Keratinocyte (primary cell): Measurements from ENCODE around the gene NFKBIL1. TPM values are rescaled to one million over a fixed set of nuclear protein-coding genes. Genes with fewer than 3 reads are reported as not detected.

Experiments
- DNase-seq: peaks from one replicate; pipeline ENCODE4 v3.0.0-alpha.2; 2011; ENCODE audit warnings: low read depth, missing footprints, low spot score
- FAIRE-seq: peaks from 2 replicates; lab custom pipeline; 2011; peaks lifted over from hg19 to GRCh38; lab: Jason Lieb, UNC
- H2AFZ ChIP-seq: 2 replicates; pipeline ENCODE4 v1.6.0; 2012; ENCODE audit warnings: low read length, control low read depth, inconsistent platforms; ENCODE audit not compliant: control insufficient read depth
- H3K27ac ChIP-seq: 2 replicates; pipeline ENCODE4 v1.5.1; 2011; ENCODE audit warnings: low read length; ENCODE audit not compliant: control insufficient read depth, insufficient read depth
- H3K27me3 ChIP-seq: 3 replicates; pipeline ENCODE4 v1.6.0; 2011; ENCODE audit warnings: low read length; ENCODE audit not compliant: control insufficient read depth, insufficient read depth; ENCODE audit errors: extremely low read depth
- H3K36me3 ChIP-seq, 2 experiments: 2 replicates in 1 of 2; 3 replicates in 1 of 2; pipeline ENCODE4 v1.5.1; 2011; ENCODE audit warnings: low read length in 2 of 2, mild to moderate bottlenecking in 1 of 2; ENCODE audit not compliant: control insufficient read depth in 2 of 2, insufficient read depth in 2 of 2; ENCODE audit errors: extremely low read depth in 1 of 2
- H3K4me1 ChIP-seq: 3 replicates; pipeline ENCODE4 v1.5.1; 2011; ENCODE audit warnings: low read length; ENCODE audit not compliant: control insufficient read depth, insufficient read depth; ENCODE audit errors: extremely low read depth
- H3K4me2 ChIP-seq: 3 replicates; pipeline ENCODE4 v1.6.0; 2011; ENCODE audit warnings: low read depth, low read length; ENCODE audit not compliant: control insufficient read depth, insufficient read depth; ENCODE audit errors: extremely low read depth
- H3K4me3 ChIP-seq, 3 experiments: fragments of 200-600 bp in 1 of 3; sonication (generic) in 1 of 3; 2 replicates in 2 of 3; 3 replicates in 1 of 3; pipeline ENCODE4 v1.5.1; 2011 to 2016; ENCODE audit warnings: low read length in 3 of 3, mild to moderate bottlenecking in 3 of 3, control low read depth in 2 of 3, inconsistent platforms in 1 of 3, low read depth in 1 of 3, mixed read lengths in 1 of 3, mixed run types in 1 of 3, moderate library complexity in 1 of 3; ENCODE audit not compliant: control insufficient read depth in 2 of 3, insufficient read depth in 2 of 3; ENCODE audit errors: extremely low read depth in 1 of 3
- H3K79me2 ChIP-seq: 2 replicates; pipeline ENCODE4 v1.6.0; 2012; ENCODE audit warnings: low read length; ENCODE audit not compliant: control insufficient read depth, insufficient read depth
- H3K9ac ChIP-seq: 3 replicates; pipeline ENCODE4 v1.6.0; 2011; ENCODE audit warnings: low read length; ENCODE audit not compliant: control insufficient read depth, insufficient read depth; ENCODE audit errors: extremely low read depth
- H3K9me1 ChIP-seq: 3 replicates; pipeline ENCODE4 v1.6.0; 2011; ENCODE audit warnings: low read length; ENCODE audit not compliant: control insufficient read depth, insufficient read depth; ENCODE audit errors: extremely low read depth
- H3K9me3 ChIP-seq: 2 replicates; pipeline ENCODE4 v1.5.1; 2012; ENCODE audit warnings: low read depth, low read length; ENCODE audit not compliant: control insufficient read depth
- H4K20me1 ChIP-seq: 3 replicates; pipeline ENCODE4 v1.6.0; 2011; ENCODE audit warnings: low read length; ENCODE audit not compliant: control insufficient read depth, insufficient read depth; ENCODE audit errors: extremely low read depth
- EZH2 ChIP-seq: IDR thresholded peaks from one replicate; pipeline ENCODE4 v1.6.1; 2012; ENCODE audit warnings: inconsistent platforms, mild to moderate bottlenecking, low read length, moderate library complexity
- dilution Hi-C: fragments of 300-500 bp; cut with MboI; formaldehyde crosslinking; loops from one replicate; pipeline ENCODE4 v1.7.0; 2020; ENCODE audit warnings: low sequenced_read_pairs; ENCODE audit not compliant: extremely low pct_ligation_motif_present
- polyA plus RNA-seq, 5 experiments: library from polyadenylated mRNA; depleted of rRNA in 3 of 5; stranded (reverse) in 3 of 5; stranded (forward) in 1 of 5; unstranded in 1 of 5; fragments of >200 nt; gene quantifications; 1 replicate in 1 of 5; 2 replicates in 3 of 5; 3 replicates in 1 of 5; pipeline versions ENCODE4 v1.2.1 to v1.2.3, GENCODE V29; 2011 to 2012; ENCODE audit warnings: missing spikeins in 2 of 5, low read depth in 1 of 5, low replicate concordance in 1 of 5
- TF ChIP-seq, protein P1 (sequence below), 3 experiments: IDR thresholded peaks in 1 of 3; conservative IDR thresholded peaks in 1 of 3; optimal IDR thresholded peaks in 1 of 3; 2 replicates in 2 of 3; 3 replicates in 1 of 3; pipeline versions ENCODE3 to v1.5.1; 2011; ENCODE audit warnings: low read length in 3 of 3, mild to moderate bottlenecking in 3 of 3, moderate library complexity in 2 of 3, control low read depth in 1 of 3, inconsistent platforms in 1 of 3; ENCODE audit not compliant: insufficient read depth in 2 of 3; ENCODE audit errors: extremely low read depth in 1 of 3

The NFKBIL1 gene
- polyA plus RNA-seq, 1 donor (not counting 4 experiments of a cell fraction or from before 2014, with no cell fraction given): 4.8 TPM

DNA sequence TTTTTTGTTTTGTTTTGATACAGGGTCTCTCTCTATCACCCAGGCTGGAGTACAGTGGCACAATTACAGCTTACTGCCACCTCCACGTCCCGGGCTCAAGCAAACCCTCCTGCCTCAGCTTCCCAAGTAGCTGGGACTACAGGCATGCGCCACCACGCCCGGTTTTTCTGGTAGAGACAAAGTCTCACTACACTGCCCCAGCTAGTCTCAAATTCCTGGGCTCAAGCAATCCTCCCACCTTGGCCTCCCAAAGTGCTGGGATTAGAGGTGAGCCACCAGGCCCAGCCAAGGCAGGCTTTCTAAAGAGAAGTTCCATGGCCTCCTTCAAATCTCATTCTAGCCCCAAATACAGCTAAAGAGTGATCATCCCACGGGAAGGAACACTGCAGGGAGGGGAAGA lies 13.4 kb upstream of the NFKBIL1 start:
- Histone ChIP-seq H3K79me2 (peaks cover 53% of the 10 kb centered on the region), H3K9me1 (no peaks in the 10 kb centered on the region), H3K9ac (no peak overlapping the region), H4K20me1 (peaks cover 37% of the 10 kb centered on the region), H3K4me3 (no peak overlapping the region), H3K4me1 (peaks cover 8% of the 10 kb centered on the region), H3K4me2 (no peak overlapping the region), H2AFZ (no peak overlapping the region), H3K36me3 (peaks cover 53 to 64% of the 10 kb centered on the region in 2 experiments), H3K9me3 (no peaks in the 10 kb centered on the region), H3K27ac (no peak overlapping the region), H3K27me3 (no peaks in the 10 kb centered on the region)
- no peak for FAIRE-seq
- dilution Hi-C loops: no loop called here
- DNase-seq: no peak
- TF ChIP-seq, protein P1, sequence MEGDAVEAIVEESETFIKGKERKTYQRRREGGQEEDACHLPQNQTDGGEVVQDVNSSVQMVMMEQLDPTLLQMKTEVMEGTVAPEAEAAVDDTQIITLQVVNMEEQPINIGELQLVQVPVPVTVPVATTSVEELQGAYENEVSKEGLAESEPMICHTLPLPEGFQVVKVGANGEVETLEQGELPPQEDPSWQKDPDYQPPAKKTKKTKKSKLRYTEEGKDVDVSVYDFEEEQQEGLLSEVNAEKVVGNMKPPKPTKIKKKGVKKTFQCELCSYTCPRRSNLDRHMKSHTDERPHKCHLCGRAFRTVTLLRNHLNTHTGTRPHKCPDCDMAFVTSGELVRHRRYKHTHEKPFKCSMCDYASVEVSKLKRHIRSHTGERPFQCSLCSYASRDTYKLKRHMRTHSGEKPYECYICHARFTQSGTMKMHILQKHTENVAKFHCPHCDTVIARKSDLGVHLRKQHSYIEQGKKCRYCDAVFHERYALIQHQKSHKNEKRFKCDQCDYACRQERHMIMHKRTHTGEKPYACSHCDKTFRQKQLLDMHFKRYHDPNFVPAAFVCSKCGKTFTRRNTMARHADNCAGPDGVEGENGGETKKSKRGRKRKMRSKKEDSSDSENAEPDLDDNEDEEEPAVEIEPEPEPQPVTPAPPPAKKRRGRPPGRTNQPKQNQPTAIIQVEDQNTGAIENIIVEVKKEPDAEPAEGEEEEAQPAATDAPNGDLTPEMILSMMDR (optimal IDR thresholded peaks at IDR 0.05 in 1 of 3, IDR thresholded peaks at IDR 0.05 in 1 of 3, conservative IDR thresholded peaks at IDR 0.05 in 1 of 3; ENCODE audit: extremely low read depth in 1 of 3, insufficient read depth in 2 of 3, low read length in 3 of 3): no peak
- no peak for TF ChIP-seq EZH2

DNA sequence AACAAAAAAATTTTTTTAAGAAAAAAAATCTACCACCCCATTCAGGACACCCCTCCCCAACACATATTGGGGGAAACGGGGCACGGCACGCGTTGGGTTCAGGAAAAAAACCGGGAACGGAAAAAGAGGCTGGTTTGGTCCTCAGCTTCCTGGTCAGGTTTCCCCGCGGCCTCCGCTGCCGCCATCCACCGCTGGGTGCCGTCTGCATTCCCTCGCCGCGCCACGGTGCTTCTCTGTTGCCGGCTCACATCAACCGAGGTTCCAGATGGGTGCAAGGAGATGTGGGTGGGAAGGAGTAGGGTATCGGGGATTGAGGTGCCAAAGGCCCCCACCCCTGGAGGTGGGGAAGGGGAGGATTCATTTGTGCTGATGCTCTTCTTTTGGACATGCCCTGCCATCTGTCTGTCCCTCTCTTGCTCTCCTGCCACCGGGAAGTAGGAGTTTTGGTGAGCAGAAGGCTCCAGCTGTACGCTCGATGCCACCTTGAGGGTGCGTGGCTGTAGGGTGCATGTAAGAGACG lies 12.8 kb upstream of the NFKBIL1 start:
- H4K20me1 ChIP-seq: peaks cover 39% of the 10 kb centered on the region
- no peak overlapping the region for H3K4me3 ChIP-seq
- no peak overlapping the region for H3K9ac ChIP-seq
- H3K4me1 ChIP-seq: peaks cover 13% of the 10 kb centered on the region
- no peaks in the 10 kb centered on the region for H3K9me3 ChIP-seq
- no peak overlapping the region for H3K4me2 ChIP-seq
- DNase-seq (no peak), FAIRE-seq (no peak)
- no peak for TF ChIP-seq EZH2
- TF ChIP-seq, protein P1 (optimal IDR thresholded peaks at IDR 0.05 in 1 of 3, IDR thresholded peaks at IDR 0.05 in 1 of 3, conservative IDR thresholded peaks at IDR 0.05 in 1 of 3; ENCODE audit: extremely low read depth in 1 of 3, insufficient read depth in 2 of 3, low read length in 3 of 3): no peak
- dilution Hi-C loops: no loop called here
- peaks cover 59% of the 10 kb centered on the region for H3K79me2 ChIP-seq
- H3K27ac ChIP-seq: no peak overlapping the region
- H3K9me1 ChIP-seq: no peaks in the 10 kb centered on the region
- H2AFZ ChIP-seq: no peak overlapping the region
- H3K36me3 ChIP-seq: peaks cover 55 to 69% of the 10 kb centered on the region in 2 experiments
- no peaks in the 10 kb centered on the region for H3K27me3 ChIP-seq
